Measurements from ENCODE around the gene SNAP23.

GRCh38 chr15:42549741-42550392 is 54.4 kb downstream of the SNAP23 start:
- no peak for TF ChIP-seq POLR2AphosphoS5 (IDR thresholded peaks at IDR 0.05; ENCODE audit: low read depth, low read length)
- TF ChIP-seq TAF1 (IDR thresholded peaks at IDR 0.05; ENCODE audit: borderline replicate concordance, insufficient read depth, low read length) = no peak
- no peak for TF ChIP-seq REST (IDR thresholded peaks at IDR 0.05; ENCODE audit: insufficient read depth in 1 of 2, low read depth in 2 of 2, low read length in 2 of 2)
- TF ChIP-seq FOXP2 (optimal IDR thresholded peaks at IDR 0.05; ENCODE audit: borderline replicate concordance, extremely low read depth, extremely low read length, insufficient read depth) = no peak
- TF ChIP-seq SIN3A (IDR thresholded peaks at IDR 0.05; ENCODE audit: borderline replicate concordance, insufficient read depth, low read length) = no peak
